Spleen (tissue), 7 donors: ENCODE results near the gene ZMYND8.

Source experiments
- CTCF ChIP-seq, 11 experiments: fragments of 200-600 bp in 7 of 11; fragments of 450-650 bp in 4 of 11; sonication (generic) in 4 of 11; IDR thresholded peaks in 8 of 11; conservative IDR thresholded peaks in 3 of 11; 1 replicate in 7 of 11; 2 replicates in 4 of 11; pipeline versions ENCODE4 v1.4.0 to v1.8.0; 2016 to 2021; ENCODE audit warnings: antibody characterized with exemption in 11 of 11, inconsistent platforms in 4 of 11, mild to moderate bottlenecking in 1 of 11
- POLR2AphosphoS5 ChIP-seq, 3 donors: sonication (generic); formaldehyde crosslinking; IDR thresholded peaks; one replicate each; pipeline ENCODE4 v1.5.1; 2017; ENCODE audit warnings: antibody characterized with exemption in 3 of 3
- donor health status: DM: no; HTN: no; CAD: no; lungs with moderate emphysema.
- donor health status: DM: no; HTN: no; CAD: no.
- donor health status: DM: no; HTN: no; CAD: no.

- TF ChIP-seq CTCF (IDR thresholded peaks at IDR 0.05 in 8 of 11, conservative IDR thresholded peaks at IDR 0.05 in 3 of 11): no peak
- no peak for TF ChIP-seq POLR2AphosphoS5 (IDR thresholded peaks at IDR 0.05)
Observed at GRCh38 chr20:47243532-47244305, 112.8 kb downstream of the ZMYND8 start.
